WI38 (cell line): ENCODE measurements around the gene EDC3.

Experiments used
- H3K4me3 ChIP-seq: 2 replicates; pipeline ENCODE4 v1.5.1; 2011; ENCODE audit warnings: low read depth, mild to moderate bottlenecking, control low read depth, low read length
- TF ChIP-seq, protein P1 (sequence below): IDR thresholded peaks from 2 replicates; pipeline ENCODE4 v1.5.1; 2012; ENCODE audit warnings: low read depth, mild to moderate bottlenecking, control low read depth, low read length

The EDC3 gene

DNA sequence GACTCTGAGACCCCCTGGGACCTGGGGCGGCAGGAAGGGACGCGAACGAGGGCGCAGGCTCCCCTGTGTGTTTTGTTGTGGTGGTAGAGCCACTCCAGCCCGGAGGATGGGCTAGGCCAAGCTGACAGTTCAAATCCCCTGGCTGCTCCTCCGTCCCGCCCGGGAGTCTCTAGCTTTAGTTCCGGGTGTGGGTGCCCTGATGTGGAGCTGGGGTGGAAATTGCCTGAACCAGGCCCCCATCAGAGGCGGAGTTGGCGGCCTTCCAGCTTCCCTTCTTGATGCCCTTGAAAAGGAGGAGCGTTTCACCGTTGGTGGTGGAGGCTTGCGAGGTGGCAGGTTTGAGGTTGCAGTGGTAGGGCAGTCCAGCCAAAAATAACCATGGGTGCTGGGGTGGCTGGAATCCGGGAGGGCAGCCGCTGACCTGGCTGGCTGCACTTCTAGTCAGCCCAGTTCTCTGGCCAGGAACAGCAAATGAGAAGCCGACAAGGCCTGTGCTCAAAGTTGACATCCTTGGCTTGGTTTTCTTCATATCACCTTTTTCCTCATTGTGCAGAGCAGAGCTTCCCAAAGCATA is 79.4 kb downstream of the EDC3 start:
- TF ChIP-seq, protein P1, sequence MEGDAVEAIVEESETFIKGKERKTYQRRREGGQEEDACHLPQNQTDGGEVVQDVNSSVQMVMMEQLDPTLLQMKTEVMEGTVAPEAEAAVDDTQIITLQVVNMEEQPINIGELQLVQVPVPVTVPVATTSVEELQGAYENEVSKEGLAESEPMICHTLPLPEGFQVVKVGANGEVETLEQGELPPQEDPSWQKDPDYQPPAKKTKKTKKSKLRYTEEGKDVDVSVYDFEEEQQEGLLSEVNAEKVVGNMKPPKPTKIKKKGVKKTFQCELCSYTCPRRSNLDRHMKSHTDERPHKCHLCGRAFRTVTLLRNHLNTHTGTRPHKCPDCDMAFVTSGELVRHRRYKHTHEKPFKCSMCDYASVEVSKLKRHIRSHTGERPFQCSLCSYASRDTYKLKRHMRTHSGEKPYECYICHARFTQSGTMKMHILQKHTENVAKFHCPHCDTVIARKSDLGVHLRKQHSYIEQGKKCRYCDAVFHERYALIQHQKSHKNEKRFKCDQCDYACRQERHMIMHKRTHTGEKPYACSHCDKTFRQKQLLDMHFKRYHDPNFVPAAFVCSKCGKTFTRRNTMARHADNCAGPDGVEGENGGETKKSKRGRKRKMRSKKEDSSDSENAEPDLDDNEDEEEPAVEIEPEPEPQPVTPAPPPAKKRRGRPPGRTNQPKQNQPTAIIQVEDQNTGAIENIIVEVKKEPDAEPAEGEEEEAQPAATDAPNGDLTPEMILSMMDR: 0 out of 2 replicates have a peak, but pooled peaks have one; percentile 1
- H3K4me3 ChIP-seq: peak overlapping the region; percentile 100

DNA sequence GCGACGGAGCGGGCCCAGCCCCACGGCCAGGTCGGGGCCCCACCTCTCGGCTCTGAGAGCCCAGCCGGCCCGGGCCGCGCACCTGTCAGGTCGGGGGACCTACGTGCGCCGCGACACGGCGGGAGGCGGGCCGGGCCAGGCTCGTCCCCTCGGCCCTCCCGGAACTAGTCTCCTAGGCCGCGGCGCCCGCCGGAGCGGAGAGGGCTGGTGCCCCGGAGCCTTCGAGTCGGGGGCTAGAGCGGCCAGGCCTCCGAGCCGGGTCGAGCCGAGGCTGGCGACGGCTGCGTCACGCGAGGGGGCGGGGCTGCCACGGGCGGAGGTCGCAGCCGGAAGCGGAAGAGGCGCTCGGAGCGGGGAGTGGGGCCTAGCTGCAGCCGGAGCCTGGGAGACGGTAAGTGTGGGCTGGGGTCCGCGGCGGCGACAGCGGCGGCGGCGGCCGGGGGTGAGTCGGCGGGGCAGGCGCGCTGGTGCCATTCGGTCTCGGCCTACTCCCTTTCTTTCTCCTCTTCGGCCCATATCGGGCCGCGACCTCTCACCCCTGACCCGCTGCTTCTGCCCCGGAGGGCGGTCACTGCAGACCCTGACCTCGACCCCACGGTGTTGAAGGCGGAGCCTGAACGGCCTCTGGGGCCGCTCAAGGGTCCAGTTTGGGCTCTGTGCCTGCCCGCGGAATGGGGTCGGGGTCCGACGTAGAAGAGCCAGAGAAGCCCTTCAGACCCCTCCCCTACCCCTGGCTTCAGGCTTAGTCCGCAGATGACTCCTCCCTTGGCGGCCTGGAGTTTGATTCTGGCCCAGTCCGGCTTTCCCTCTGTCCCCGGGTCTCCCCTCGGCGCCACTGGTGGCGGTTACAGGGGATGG is 80.1 kb downstream of the EDC3 start, which contains the start of gene CLK3:
CLK3 (plus strand) TSS at position 329 of the 858 bp plus-strand sequence. CDS start 3,361 bp downstream, outside the sequence.
- TF ChIP-seq, protein P1: no peak
- H3K4me3 ChIP-seq: peak within 1 kb of the TSS; percentile 100

GRCh38 chr15:74614744-74615507 is 80.9 kb downstream of the EDC3 start:
- H3K4me3 ChIP-seq: peak overlapping the region; percentile 100
- TF ChIP-seq, protein P1: no peak

DNA sequence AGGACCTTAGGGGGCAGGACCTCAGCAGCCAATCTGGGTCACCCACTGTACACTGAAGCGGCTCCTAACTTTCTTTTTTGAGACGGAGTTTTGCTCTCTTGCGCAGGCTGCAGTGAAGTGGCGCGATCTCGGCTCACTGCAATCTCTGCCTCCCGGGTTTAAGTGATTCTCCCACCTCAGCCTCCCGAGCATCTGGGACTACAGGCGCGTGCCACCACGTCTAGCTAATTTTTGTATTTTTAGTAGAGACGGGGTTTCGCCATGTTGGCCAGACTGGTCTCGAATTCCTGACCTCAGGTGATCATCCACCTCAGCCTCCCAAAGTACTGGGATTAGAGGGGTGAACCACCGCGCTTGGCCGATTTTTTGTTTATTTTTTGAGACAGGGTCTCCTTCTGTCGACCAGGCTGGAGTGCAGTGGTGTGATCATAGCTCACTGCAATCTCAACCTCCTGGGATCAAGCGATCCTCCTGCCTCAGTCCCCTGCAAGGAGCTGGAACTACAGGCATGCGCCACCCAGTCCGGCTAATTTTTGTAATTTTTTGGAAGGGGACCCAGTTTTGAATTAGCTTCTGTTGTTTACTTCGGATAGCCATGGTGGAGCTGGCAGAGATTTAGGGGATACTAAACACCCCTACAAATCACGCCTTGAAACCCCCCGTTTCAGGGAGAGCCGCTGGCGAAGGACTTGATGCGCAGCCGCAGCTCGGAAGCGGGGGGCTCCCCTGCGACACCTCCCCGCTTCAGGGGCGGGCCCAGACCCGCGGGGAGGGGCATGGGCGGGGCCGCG is 81.7 kb downstream of the EDC3 start:
- peak overlapping the region; percentile 100 for H3K4me3 ChIP-seq
- TF ChIP-seq, protein P1: no peak

GRCh38 chr15:74613089-74613952 is 82.5 kb downstream of the EDC3 start:
- TF ChIP-seq, protein P1: no peak

GRCh38 chr15:74612677-74613076 is 83.1 kb downstream of the EDC3 start:
- TF ChIP-seq, protein P1: no peak
- H3K4me3 ChIP-seq: no peak overlapping the region

More at GRCh38 chr15:74613089-74613952, 82.5 kb downstream of the EDC3 start:
- no peak overlapping the region for H3K4me3 ChIP-seq
